GM18858 (cell line): ENCODE measurements around the gene PLA2G5.

Experiments
- ATAC-seq: cut with Tn5 transposase; IDR thresholded peaks from one replicate; pipeline ENCODE4 v1.9.1; 2021; ENCODE audit not compliant: unreplicated experiment

The PLA2G5 gene

GRCh38 chr1:20063861-20064292 is 6.1 kb upstream of the PLA2G5 start:
- no peak for ATAC-seq

GRCh38 chr1:20068722-20069121 is 1.3 kb upstream of the PLA2G5 start:
- ATAC-seq: no peak

- ATAC-seq: no peak
Measured at GRCh38 chr1:20070357-20070756, 363 bp downstream of the PLA2G5 start.

- ATAC-seq: no peak
Measured at GRCh38 chr1:20071416-20071815, 1.4 kb downstream of the PLA2G5 start.

GRCh38 chr1:20072771-20073170 is 2.8 kb downstream of the PLA2G5 start:
- no peak for ATAC-seq

- no peak for ATAC-seq
Measured at GRCh38 chr1:20073256-20073655, 3.3 kb downstream of the PLA2G5 start.

- no peak for ATAC-seq
Measured at GRCh38 chr1:20074055-20074724, 4.2 kb downstream of the PLA2G5 start.

- no peak for ATAC-seq
Measured at GRCh38 chr1:20074725-20075171, 4.8 kb downstream of the PLA2G5 start.

GRCh38 chr1:20075345-20075744 is 5.4 kb downstream of the PLA2G5 start:
- ATAC-seq: no peak

- ATAC-seq: no peak
Measured at GRCh38 chr1:20076223-20076622, 6.2 kb downstream of the PLA2G5 start.

GRCh38 chr1:20076710-20077461 is 6.9 kb downstream of the PLA2G5 start:
- no peak for ATAC-seq

GRCh38 chr1:20078171-20078651 is 8.2 kb downstream of the PLA2G5 start:
- ATAC-seq: no peak

GRCh38 chr1:20078711-20079110 is 8.7 kb downstream of the PLA2G5 start:
- ATAC-seq: no peak

- no peak for ATAC-seq
Measured at GRCh38 chr1:20079661-20080305, 9.8 kb downstream of the PLA2G5 start.

- ATAC-seq: no peak
Measured at GRCh38 chr1:20080441-20081352, 10.7 kb downstream of the PLA2G5 start.

GRCh38 chr1:20081353-20081810 is 11.4 kb downstream of the PLA2G5 start:
- ATAC-seq: no peak

GRCh38 chr1:20082772-20083171 is 12.8 kb downstream of the PLA2G5 start:
- no peak for ATAC-seq

GRCh38 chr1:20083178-20083944 is 13.4 kb downstream of the PLA2G5 start:
- no peak for ATAC-seq

GRCh38 chr1:20086800-20087199 is 16.8 kb downstream of the PLA2G5 start:
- ATAC-seq: no peak

GRCh38 chr1:20087668-20088067 is 17.7 kb downstream of the PLA2G5 start:
- ATAC-seq: no peak
